Testis (tissue), 2 donors: ENCODE results near the gene CSF1R.

ENCODE experiments used
- CTCF ChIP-seq, 3 experiments: fragments of 450-650 bp in 2 of 3; fragments of 200-600 bp in 1 of 3; sonication (generic) in 1 of 3; IDR thresholded peaks; one replicate each; pipeline ENCODE4 v1.5.1; 2016 to 2019; ENCODE audit warnings: antibody characterized with exemption in 3 of 3, mild to moderate bottlenecking in 2 of 3, moderate library complexity in 1 of 3
- POLR2A ChIP-seq: fragments of 450-650 bp; IDR thresholded peaks from one replicate; pipeline ENCODE4 v1.6.1; 2017; ENCODE audit warnings: antibody characterized with exemption, mild to moderate bottlenecking, moderate library complexity

GRCh38 chr5:150055326-150056074 is 30.9 kb downstream of the CSF1R start:
- TF ChIP-seq POLR2A, result no peak
- no peak for TF ChIP-seq CTCF (IDR thresholded peaks at IDR 0.05)
